HG02623 (cell line): ENCODE results near the gene POP7.
"Not testable (repeated sequence)": the region's sequence is repeated elsewhere in the genome, so short reads cannot be mapped to it uniquely, and the experiment has no call there.

Source experiments
- ATAC-seq: cut with Tn5 transposase; IDR thresholded peaks from one replicate; pipeline ENCODE4 v1.9.1; 2021; ENCODE audit warnings: moderate library complexity; ENCODE audit not compliant: unreplicated experiment

Gene POP7

GRCh38 chr7:100723732-100724275 is 17.9 kb downstream of the POP7 start:
- no peak for ATAC-seq

GRCh38 chr7:100724364-100724763 is 18.4 kb downstream of the POP7 start:
- not testable (repeated sequence) for ATAC-seq

DNA sequence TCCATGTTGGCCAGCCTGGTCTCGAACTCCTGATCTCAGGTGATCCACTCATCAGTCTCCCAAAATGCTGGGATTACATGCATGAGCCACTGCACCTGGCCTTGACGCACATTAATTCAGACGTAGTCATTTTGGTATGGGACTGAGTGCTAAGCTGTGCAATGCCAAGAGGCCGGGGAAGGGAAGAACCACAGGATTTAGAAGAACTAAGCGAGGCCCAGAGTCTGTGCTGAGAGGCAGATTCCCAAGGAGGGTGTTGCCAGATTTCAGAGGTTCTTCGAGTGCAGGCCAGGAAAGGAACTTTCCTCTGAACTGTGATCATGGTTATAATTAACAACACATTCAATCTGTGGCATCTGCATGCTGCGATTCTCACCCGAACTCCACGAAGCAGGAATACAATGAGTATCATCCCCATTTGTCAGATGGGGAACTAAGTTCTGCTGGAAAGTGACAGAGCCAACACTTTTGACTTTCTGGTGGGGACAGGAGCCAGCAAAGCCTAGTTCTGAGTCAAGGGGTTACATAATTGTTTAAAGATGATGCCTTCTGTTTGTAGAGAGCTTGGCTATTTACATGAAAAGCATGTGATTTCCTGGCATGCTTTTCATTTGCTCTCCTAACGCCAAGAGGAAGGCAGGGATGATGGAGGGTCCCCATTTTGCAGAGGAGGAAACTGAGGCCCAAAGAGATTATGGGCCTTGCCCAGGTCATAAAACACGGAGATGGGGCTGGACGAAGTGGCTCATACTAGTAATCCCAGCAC is 21.3 kb downstream of the POP7 start:
- ATAC-seq, result no peak

DNA sequence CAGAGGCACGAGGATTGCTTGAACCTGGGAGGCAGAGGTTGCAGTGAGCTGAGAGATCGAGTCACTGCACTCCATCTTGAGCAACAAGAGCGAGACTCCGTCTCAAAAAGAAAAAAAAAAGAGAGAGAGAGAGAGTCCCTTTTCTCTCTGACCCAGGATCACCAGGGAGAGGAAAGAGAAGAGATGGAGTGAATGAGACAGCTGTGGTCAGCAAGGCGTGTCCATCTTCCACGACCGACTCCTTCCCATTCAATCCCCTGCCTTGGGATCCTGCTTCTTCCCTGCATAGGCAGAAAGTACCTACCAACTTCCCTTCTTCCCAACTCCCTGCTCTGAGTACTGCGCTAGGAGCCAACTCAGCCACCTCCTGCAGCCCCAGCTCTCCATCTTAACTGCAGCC is 22.3 kb downstream of the POP7 start:
- ATAC-seq, result no peak

DNA sequence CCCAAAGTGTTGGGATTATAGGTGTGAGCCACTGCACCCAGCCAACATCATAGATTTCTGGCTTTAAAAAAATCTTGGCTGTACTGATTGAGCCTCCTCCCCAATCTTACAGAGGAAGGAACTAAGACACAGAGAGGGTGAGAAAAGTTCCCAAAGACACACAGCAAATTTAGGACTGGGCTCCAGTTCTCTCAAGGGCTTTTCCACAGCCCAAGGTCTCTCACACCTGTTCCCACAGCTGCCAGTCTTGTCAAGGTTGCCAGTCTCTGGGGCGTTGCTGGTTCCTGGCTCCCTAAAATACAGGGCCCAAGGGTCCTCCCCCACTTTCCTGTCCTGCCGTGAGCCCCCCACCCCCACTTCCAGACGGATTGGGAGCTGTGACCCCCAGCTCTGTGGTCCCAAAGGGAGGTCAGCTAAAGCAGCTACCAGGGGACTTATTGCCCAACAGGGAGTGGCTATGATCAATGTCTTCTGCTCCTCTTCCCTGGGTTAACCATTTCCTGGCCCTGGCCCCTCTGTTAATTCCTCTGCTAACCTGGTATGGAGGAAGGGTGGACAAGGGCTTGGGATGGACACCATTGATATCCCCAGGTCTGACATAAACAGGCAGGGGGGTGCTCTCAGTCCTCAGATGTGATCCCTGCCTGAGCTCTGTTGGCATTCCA is 24.3 kb downstream of the POP7 start:
- ATAC-seq, result no peak

GRCh38 chr7:100731937-100732636 is 26.2 kb downstream of the POP7 start:
- ATAC-seq, result no peak

GRCh38 chr7:100735730-100736129 is 29.8 kb downstream of the POP7 start:
- no peak for ATAC-seq

GRCh38 chr7:100736671-100737070 is 30.8 kb downstream of the POP7 start:
- no peak for ATAC-seq

GRCh38 chr7:100739934-100740333 is 34.0 kb downstream of the POP7 start:
- ATAC-seq, result no peak

DNA sequence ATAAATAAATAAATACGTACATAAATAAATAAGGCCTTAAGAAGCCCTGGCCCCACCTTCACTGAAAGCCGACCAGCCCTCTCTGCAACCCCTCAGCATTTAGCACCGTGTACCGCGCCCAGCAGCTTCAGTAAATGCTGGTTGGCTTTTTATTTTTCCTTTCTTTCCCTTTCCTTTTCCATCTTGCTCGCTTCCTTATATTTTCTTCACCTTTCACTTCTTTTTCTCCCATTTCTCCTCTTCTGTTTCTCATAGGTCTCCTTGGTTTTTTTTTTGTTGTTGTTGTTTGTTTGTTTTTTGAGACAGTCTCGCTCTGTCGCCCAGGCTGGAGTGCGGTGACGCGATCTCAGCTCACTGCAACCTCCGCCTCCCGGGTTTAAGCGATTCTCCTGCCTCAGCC is 38.7 kb downstream of the POP7 start:
- ATAC-seq, result no peak

GRCh38 chr7:100745184-100745583 is 39.3 kb downstream of the POP7 start:
- no peak for ATAC-seq

DNA sequence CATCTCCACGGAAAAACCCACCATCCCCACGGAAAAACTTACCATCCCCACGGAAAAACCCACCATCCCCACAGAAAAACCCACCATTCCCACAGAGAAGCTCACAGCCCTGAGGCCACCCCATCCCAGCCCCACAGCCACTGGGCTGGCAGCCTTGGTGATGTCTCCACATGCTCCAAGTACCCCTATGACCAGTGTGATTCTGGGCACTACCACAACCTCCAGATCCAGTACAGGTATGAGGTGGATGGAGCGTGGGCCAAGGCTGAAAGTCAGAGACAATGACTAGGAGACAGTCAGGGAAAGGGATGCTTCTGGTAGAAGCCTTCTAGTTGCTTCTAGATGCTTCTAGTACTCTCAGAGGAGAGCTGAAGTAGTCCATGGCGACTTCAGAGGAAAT is 47.1 kb downstream of the POP7 start:
- ATAC-seq, result no peak

- no peak for ATAC-seq
These were observed 47.8 kb downstream of the POP7 start for GRCh38 chr7:100753750-100754149.
